ENCODE results near the gene NCBP3.

DNA sequence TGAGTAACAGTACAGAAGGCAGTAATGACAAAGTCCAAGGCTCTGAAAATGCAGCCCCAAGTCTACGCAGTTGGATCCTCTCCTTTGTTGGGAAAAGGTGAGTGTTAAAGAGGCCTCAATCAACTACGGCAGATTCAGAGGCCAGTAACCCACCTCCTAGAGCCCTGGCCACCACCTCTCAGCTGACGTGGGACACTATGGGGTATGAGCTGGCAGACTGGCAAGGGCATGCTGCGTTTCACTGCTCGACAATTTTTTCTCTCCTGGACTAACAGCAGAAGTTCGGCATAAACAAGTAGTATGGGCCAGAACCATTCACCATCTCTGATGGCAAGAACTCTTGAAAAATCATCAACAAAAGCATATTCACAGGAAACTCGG, 17.2 kb downstream of the NCBP3 start:
- TF ChIP-seq, protein P1, sequence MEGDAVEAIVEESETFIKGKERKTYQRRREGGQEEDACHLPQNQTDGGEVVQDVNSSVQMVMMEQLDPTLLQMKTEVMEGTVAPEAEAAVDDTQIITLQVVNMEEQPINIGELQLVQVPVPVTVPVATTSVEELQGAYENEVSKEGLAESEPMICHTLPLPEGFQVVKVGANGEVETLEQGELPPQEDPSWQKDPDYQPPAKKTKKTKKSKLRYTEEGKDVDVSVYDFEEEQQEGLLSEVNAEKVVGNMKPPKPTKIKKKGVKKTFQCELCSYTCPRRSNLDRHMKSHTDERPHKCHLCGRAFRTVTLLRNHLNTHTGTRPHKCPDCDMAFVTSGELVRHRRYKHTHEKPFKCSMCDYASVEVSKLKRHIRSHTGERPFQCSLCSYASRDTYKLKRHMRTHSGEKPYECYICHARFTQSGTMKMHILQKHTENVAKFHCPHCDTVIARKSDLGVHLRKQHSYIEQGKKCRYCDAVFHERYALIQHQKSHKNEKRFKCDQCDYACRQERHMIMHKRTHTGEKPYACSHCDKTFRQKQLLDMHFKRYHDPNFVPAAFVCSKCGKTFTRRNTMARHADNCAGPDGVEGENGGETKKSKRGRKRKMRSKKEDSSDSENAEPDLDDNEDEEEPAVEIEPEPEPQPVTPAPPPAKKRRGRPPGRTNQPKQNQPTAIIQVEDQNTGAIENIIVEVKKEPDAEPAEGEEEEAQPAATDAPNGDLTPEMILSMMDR (IDR thresholded peaks at IDR 0.05) = no peak
- TF ChIP-seq POLR2AphosphoS5 (IDR thresholded peaks at IDR 0.05) = no peak
